Chondrocyte (in vitro differentiated cells): Measurements from ENCODE around the gene TSPAN1. TPM values are rescaled to one million over a fixed set of nuclear protein-coding genes. Genes with fewer than 3 reads are reported as not detected.
"Not testable (repeated sequence)": the region's sequence is repeated elsewhere in the genome, so short reads cannot be mapped to it uniquely, and the experiment has no call there.

ENCODE experiments used
- DNase-seq: peaks from one replicate; pipeline ENCODE4 v3.0.0; 2021; ENCODE audit warnings: mixed read lengths, low spot score
- H3K27ac Mint-ChIP-seq: one replicate; pipeline ENCODE4 v1.8.0; 2021; ENCODE audit warnings: mild to moderate bottlenecking, moderate library complexity, mixed read lengths; ENCODE audit not compliant: unreplicated experiment
- H3K27me3 Mint-ChIP-seq: 2 replicates; pipeline ENCODE4 v1.8.0; 2021; ENCODE audit warnings: low read depth, mixed read lengths
- H3K36me3 Mint-ChIP-seq: 2 replicates; pipeline ENCODE4 v1.8.0; 2021; ENCODE audit warnings: low read depth, mixed read lengths
- H3K4me1 Mint-ChIP-seq: 2 replicates; pipeline ENCODE4 v1.8.0; 2021; ENCODE audit warnings: low read depth, mild to moderate bottlenecking, mixed read lengths
- H3K4me3 Mint-ChIP-seq: one replicate; pipeline ENCODE4 v1.8.0; 2021; ENCODE audit warnings: mild to moderate bottlenecking, moderate library complexity, mixed read lengths; ENCODE audit not compliant: unreplicated experiment
- H3K9me3 Mint-ChIP-seq: 2 replicates; pipeline ENCODE4 v1.8.0; 2021; ENCODE audit warnings: low read depth, mixed read lengths
- CTCF ChIP-seq: fragments of 200-600 bp; sonication (generic); IDR thresholded peaks from 2 replicates; pipeline ENCODE4 v1.5.0; 2021; ENCODE audit warnings: antibody characterized with exemption, mild to moderate bottlenecking, moderate library complexity
- total RNA-seq: library from RNA; stranded (reverse); gene quantifications from 3 replicates; pipeline ENCODE4 v1.2.1, GENCODE V29; 2021

TSPAN1 gene
- total RNA-seq, 1 donor from 2014 or later, result 1.6 TPM

GRCh38 chr1:46218443-46218842 is 43.6 kb downstream of the TSPAN1 start:
- H3K36me3 Mint-ChIP-seq, result peaks cover 4% of the 10 kb centered on the region
- H3K27me3 Mint-ChIP-seq, result no peaks in the 10 kb centered on the region
- no peak overlapping the region for H3K27ac Mint-ChIP-seq
- no peaks in the 10 kb centered on the region for H3K9me3 Mint-ChIP-seq
- TF ChIP-seq CTCF, result no peak
- no peak for DNase-seq
- H3K4me3 Mint-ChIP-seq, result no peak overlapping the region
- peaks cover 3% of the 10 kb centered on the region for H3K4me1 Mint-ChIP-seq

GRCh38 chr1:46219551-46220520 is 44.9 kb downstream of the TSPAN1 start:
- no peak for TF ChIP-seq CTCF
- Mint-ChIP-seq H3K36me3 (peaks cover 4% of the 10 kb centered on the region), H3K9me3 (no peaks in the 10 kb centered on the region), H3K4me3 (no peak overlapping the region), H3K27me3 (no peaks in the 10 kb centered on the region), H3K27ac (no peak overlapping the region), H3K4me1 (peaks cover 6% of the 10 kb centered on the region)
- DNase-seq, result no peak

GRCh38 chr1:46220808-46221207 is 45.9 kb downstream of the TSPAN1 start:
- H3K27me3 Mint-ChIP-seq, result no peaks in the 10 kb centered on the region
- no peak overlapping the region for H3K4me3 Mint-ChIP-seq
- H3K4me1 Mint-ChIP-seq, result peaks cover 6% of the 10 kb centered on the region
- H3K36me3 Mint-ChIP-seq, result peaks cover 3% of the 10 kb centered on the region
- TF ChIP-seq CTCF, result no peak
- no peak overlapping the region for H3K27ac Mint-ChIP-seq
- H3K9me3 Mint-ChIP-seq, result no peaks in the 10 kb centered on the region
- DNase-seq, result no peak

GRCh38 chr1:46221749-46222148 is 46.9 kb downstream of the TSPAN1 start:
- Mint-ChIP-seq H3K4me3 (no peak overlapping the region), H3K9me3 (no peaks in the 10 kb centered on the region), H3K27ac (no peak overlapping the region), H3K27me3 (no peaks in the 10 kb centered on the region), H3K4me1 (peaks cover 6% of the 10 kb centered on the region), H3K36me3 (peaks cover 3% of the 10 kb centered on the region)
- no peak for TF ChIP-seq CTCF
- no peak for DNase-seq

- H3K27me3 Mint-ChIP-seq, H3K4me1 Mint-ChIP-seq, H3K9me3 Mint-ChIP-seq, DNase-seq, H3K4me3 Mint-ChIP-seq, H3K27ac Mint-ChIP-seq, H3K36me3 Mint-ChIP-seq: not testable (repeated sequence)
These were observed 48.2 kb downstream of the TSPAN1 start for GRCh38 chr1:46223055-46223454.
